HuH-7 (cell line): Measurements from ENCODE around the gene TMEM63A.

Experiments
- DNase-seq: peaks from one replicate; pipeline ENCODE4 v3.0.0; 2011; ENCODE audit warnings: low spot score

TMEM63A gene

GRCh38 chr1:225885336-225885735, 3.2 kb upstream of the TMEM63A start:
- no peak for DNase-seq

GRCh38 chr1:225883616-225884265, 1.6 kb upstream of the TMEM63A start:
- DNase-seq: no peak

GRCh38 chr1:225882694-225883615, 775 bp upstream of the TMEM63A start:
- peak; percentile 70 for DNase-seq

- peak; percentile 65 for DNase-seq
These were observed 860 bp downstream of the TMEM63A start for GRCh38 chr1:225881081-225881958.

- no peak for DNase-seq
These were observed 1.5 kb downstream of the TMEM63A start for GRCh38 chr1:225880636-225881035.

- DNase-seq: no peak
These were observed 2.0 kb downstream of the TMEM63A start for GRCh38 chr1:225880222-225880588.

- DNase-seq: peak; percentile 69
These were observed 2.5 kb downstream of the TMEM63A start for GRCh38 chr1:225879521-225880221.

GRCh38 chr1:225878282-225878681, 3.9 kb downstream of the TMEM63A start:
- DNase-seq: peak; percentile 67

- no peak for DNase-seq
These were observed 4.6 kb downstream of the TMEM63A start for GRCh38 chr1:225877580-225877979.

- DNase-seq: no peak
These were observed 5.2 kb downstream of the TMEM63A start for GRCh38 chr1:225876900-225877510.

- DNase-seq: no peak
These were observed 7.0 kb downstream of the TMEM63A start for GRCh38 chr1:225875044-225875815.

GRCh38 chr1:225874431-225874830, 7.7 kb downstream of the TMEM63A start:
- DNase-seq: no peak

- DNase-seq: no peak
These were observed 8.8 kb downstream of the TMEM63A start for GRCh38 chr1:225873281-225873850.

- no peak for DNase-seq
These were observed 10.1 kb downstream of the TMEM63A start for GRCh38 chr1:225872075-225872430.

GRCh38 chr1:225871359-225872074, 10.7 kb downstream of the TMEM63A start:
- no peak for DNase-seq

GRCh38 chr1:225870911-225871310, 11.3 kb downstream of the TMEM63A start:
- no peak for DNase-seq

GRCh38 chr1:225868631-225869330, 13.4 kb downstream of the TMEM63A start:
- no peak for DNase-seq

GRCh38 chr1:225866981-225867380, 15.2 kb downstream of the TMEM63A start:
- DNase-seq: no peak
